Measurements from ENCODE around the gene CNTNAP1. TPM values are rescaled to one million over a fixed set of nuclear protein-coding genes. Genes with fewer than 3 reads are reported as not detected.
"Not testable (repeated sequence)": the region's sequence is repeated elsewhere in the genome, so short reads cannot be mapped to it uniquely, and the experiment has no call there.

Gene CNTNAP1
- total RNA-seq, 4 donors from 2014 or later: 6.3 to 21.0 (median 12.6) TPM

DNA sequence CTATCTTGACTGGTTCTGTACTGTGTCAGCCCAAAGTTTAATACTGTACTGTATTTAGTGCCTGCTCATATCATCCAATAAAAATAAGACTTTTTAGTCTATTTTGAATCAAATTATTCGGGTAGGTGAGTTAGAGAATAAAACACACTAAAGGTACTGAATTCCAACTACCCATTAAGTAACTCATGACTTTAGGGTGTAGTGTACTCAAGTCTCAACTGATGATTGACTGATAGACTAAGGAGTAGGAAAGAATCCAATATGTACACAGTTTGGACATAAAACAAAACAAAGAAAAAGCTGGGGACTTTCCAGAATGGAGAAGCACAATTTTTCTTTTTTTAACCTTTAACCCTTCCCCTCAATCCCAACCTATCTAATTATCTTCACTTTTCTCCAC, 58.4 kb downstream of the CNTNAP1 start:
- DNase-seq (ENCODE audit: low spot score in 2 of 2): no peak
- H3K27me3 ChIP-seq: no peaks in the 10 kb centered on the region
- H3K4me3 ChIP-seq: no peak overlapping the region
- WGBS, 2 donors: 83% methylated on average over 1 of the region's 1 CpG
- peaks cover 0 to 5% (median 0%) of the 10 kb centered on the region in 3 donors for H3K36me3 ChIP-seq
- H3K9me3 ChIP-seq: no peaks in the 10 kb centered on the region
- peak overlapping the region in 1 of 4 donors; percentile 30 for H3K27ac ChIP-seq
- TF ChIP-seq, protein P1, sequence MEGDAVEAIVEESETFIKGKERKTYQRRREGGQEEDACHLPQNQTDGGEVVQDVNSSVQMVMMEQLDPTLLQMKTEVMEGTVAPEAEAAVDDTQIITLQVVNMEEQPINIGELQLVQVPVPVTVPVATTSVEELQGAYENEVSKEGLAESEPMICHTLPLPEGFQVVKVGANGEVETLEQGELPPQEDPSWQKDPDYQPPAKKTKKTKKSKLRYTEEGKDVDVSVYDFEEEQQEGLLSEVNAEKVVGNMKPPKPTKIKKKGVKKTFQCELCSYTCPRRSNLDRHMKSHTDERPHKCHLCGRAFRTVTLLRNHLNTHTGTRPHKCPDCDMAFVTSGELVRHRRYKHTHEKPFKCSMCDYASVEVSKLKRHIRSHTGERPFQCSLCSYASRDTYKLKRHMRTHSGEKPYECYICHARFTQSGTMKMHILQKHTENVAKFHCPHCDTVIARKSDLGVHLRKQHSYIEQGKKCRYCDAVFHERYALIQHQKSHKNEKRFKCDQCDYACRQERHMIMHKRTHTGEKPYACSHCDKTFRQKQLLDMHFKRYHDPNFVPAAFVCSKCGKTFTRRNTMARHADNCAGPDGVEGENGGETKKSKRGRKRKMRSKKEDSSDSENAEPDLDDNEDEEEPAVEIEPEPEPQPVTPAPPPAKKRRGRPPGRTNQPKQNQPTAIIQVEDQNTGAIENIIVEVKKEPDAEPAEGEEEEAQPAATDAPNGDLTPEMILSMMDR (IDR thresholded peaks at IDR 0.05): no peak
- TF ChIP-seq EP300 (IDR thresholded peaks at IDR 0.05) (no peak), POLR2A (IDR thresholded peaks at IDR 0.05) (no peak)
- H3K4me1 ChIP-seq: peaks cover 0 to 59% (median 17%) of the 10 kb centered on the region in 4 donors

DNA sequence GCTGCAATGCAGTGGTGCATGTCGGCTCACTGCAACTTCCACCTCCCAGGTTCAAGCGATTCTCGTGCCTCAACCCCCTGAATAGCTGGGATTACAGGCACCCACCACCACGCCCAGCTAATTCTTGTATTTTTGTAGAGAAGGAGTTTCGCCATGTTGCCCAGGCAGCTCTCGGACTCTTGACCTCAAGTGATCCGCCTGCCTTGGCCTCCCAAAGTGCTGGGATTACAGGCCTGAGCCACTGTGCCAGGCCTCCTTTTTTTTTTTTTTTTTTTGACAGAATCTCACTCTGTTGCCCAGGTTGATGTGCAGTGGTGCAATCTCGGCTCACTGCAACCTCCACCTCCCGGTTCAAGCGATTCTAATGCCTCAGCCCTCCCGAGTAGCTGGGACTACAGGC, 60.6 kb downstream of the CNTNAP1 start:
- not testable (repeated sequence) for H3K9me3 ChIP-seq; H3K4me3 ChIP-seq; H3K27me3 ChIP-seq; H3K36me3 ChIP-seq; DNase-seq (ENCODE audit: low spot score in 2 of 2)
- 89 to 90% methylated on average over 11 of the region's 11 CpGs for WGBS, 2 donors
- Histone ChIP-seq H3K27ac (peak overlapping the region in 1 of 4 donors; percentile 98), H3K4me1 (peaks cover 0 to 56% (median 18%) of the 10 kb centered on the region in 4 donors)

DNA sequence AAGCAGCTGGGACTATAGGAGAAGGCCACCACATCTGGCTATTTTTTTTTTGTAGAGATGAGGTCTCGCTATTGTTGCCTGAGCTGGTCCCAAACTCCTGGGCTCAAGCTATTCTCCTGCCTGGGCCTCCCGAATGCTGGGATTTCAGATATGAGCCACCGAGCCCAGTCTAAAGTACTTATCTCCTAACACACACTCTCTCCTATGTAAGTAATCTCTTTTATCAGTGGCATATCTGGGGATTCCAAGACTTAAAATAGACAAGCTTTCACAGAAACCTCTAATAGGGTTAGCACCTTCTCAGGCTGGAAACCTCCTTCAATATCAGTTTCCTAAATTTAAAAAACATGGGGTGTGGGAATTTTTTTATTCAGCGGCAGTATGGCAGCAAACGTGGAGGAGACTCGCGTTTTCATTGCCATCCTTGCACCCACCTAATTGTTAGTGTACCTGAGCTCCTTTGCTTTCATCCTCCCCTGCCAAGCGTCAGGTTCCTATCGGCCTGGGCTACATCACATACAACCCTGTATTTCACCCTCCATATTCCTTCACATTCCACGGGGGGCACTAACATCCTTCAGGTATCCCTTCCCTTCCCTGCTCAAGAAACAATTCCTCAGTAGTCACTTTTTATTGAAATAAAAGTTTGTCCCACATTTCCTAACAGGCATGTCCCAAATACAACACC, 61.4 kb downstream of the CNTNAP1 start:
- H3K9me3 ChIP-seq: no peaks in the 10 kb centered on the region
- peak overlapping the region; percentile 95 to 100 (median 98) for H3K27ac ChIP-seq
- peaks cover 0 to 64% (median 20%) of the 10 kb centered on the region in 4 donors for H3K4me1 ChIP-seq
- TF ChIP-seq, protein P1 (IDR thresholded peaks at IDR 0.05): peak in 2 of 5 experiments; percentile 15 to 28
- no peak for TF ChIP-seq EP300 (IDR thresholded peaks at IDR 0.05)
- TF ChIP-seq POLR2A (IDR thresholded peaks at IDR 0.05): no peak
- no peak for DNase-seq (ENCODE audit: low spot score in 2 of 2)
- no peaks in the 10 kb centered on the region for H3K36me3 ChIP-seq
- peak overlapping the region; percentile 65 to 96 (median 78) for H3K4me3 ChIP-seq
- no peaks in the 10 kb centered on the region for H3K27me3 ChIP-seq
- WGBS, 2 donors: 44 to 53% methylated on average over 10 of the region's 10 CpGs

DNA sequence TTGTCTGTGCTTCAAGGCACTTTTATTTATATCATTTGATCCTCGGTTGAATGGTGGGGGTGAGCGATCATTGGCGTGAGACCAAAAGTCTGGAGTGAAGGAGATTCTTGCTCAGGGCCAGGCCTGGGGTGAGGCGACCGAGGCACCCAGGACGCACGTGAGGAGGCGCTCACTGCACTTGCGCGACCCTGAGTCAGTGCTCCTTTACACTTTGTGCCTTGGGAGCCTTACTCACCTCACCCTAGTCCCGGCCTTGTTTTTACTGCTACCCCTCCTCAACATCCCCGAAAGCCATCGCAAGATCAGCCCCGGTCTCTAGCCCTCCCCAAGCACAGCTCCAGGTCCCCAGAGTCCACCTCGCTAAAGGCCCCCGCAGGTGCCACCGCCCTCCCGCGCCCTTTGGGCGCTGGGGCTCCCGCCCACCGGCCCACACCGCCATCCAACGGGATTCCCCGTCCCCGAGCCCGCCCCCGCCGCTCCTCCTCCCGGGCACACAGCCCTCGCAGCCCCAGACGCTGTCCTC, 62.0 kb downstream of the CNTNAP1 start:
- TF ChIP-seq EP300 (IDR thresholded peaks at IDR 0.05) (no peak), POLR2A (IDR thresholded peaks at IDR 0.05) (no peak)
- TF ChIP-seq, protein P1 (IDR thresholded peaks at IDR 0.05): no peak
- DNase-seq (ENCODE audit: low spot score in 2 of 2): peak; percentile 66 to 69
- Histone ChIP-seq H3K36me3 (no peaks in the 10 kb centered on the region), H3K27me3 (no peaks in the 10 kb centered on the region), H3K9me3 (no peaks in the 10 kb centered on the region), H3K4me1 (peaks cover 0 to 70% (median 25%) of the 10 kb centered on the region in 4 donors), H3K27ac (peak overlapping the region; percentile 95 to 100 (median 98)), H3K4me3 (peak overlapping the region; percentile 65 to 96 (median 78))
- 0% methylated on average over 29 to 32 of the region's 32 CpGs for WGBS, 2 donors

DNA sequence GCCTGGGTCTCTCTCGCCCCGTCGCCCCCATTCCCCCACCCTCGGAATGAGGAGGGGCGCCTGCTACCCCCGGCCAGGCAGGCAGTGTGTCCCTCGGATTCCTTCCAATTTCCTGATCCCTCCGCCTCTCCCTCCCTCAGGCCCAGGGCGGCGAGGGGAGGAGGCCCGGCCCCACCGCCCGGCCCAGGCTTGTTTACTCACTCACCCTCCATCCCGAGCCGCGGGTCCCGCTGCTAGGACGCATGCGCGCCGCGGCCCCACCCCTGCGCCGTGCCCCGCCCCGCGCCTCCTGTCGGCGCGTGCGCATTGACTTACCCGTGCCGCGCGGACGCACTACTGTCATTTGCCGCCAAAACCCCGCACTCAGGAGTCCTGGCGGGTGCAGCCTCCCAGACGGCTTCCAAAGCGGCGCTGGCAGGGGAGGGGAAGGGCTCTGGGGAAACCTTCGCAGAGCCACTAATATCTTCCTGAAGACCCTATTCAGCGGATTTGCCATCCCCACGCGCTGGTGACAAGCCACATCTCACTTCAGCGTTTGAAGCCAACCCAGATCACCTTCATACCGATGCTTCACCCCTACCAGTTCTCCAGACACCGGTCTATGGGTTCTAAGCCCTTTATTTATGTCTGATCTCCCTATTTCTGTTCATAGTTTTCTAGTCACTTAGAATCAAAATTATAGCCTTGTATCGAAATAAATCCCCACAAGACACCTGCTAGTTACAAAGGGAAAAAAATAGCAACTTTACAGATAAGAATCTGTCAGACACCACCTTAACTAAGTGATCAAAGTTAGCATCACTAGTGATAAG, 62.7 kb downstream of the CNTNAP1 start, which contains the start of gene EZH1:
TSS of gene EZH1 (minus strand) at position 235 of the 812 bp plus-strand sequence. CDS start 16,099 bp downstream, outside the sequence.
- peak; percentile 78 to 80 for DNase-seq (ENCODE audit: low spot score in 2 of 2)
- Histone ChIP-seq H3K4me3 (peak within 1 kb of the TSS; percentile 65 to 96 (median 78)), H3K36me3 (no peaks in the 10 kb centered on the region), H3K27ac (peak within 1 kb of the TSS; percentile 95 to 100 (median 98)), H3K4me1 (peaks cover 0 to 77% (median 31%) of the 10 kb centered on the region in 4 donors), H3K27me3 (no peaks in the 10 kb centered on the region), H3K9me3 (no peaks in the 10 kb centered on the region)
- WGBS, 2 donors: 6 to 8% methylated on average over 46 to 50 of the region's 50 CpGs
- peak; percentile 35 to 97 for TF ChIP-seq EP300 (IDR thresholded peaks at IDR 0.05)
- TF ChIP-seq POLR2A (IDR thresholded peaks at IDR 0.05): peak; percentile 61 to 93
- TF ChIP-seq, protein P1 (IDR thresholded peaks at IDR 0.05): peak in 2 of 5 experiments; percentile 63 to 72
